Ecto neural progenitor cell (in vitro differentiated cells): Measurements from ENCODE around the gene STYXL2.

ENCODE experiments used
- DNase-seq: peaks from one replicate; pipeline ENCODE4 v3.0.0-alpha.2; 2018; ENCODE audit warnings: low spot score

Gene STYXL2

GRCh38 chr1:167110586-167110985, 16.7 kb downstream of the STYXL2 start:
- no peak for DNase-seq

- DNase-seq: no peak
Observed at GRCh38 chr1:167111868-167112709, 18.2 kb downstream of the STYXL2 start.

- no peak for DNase-seq
Observed at GRCh38 chr1:167114725-167115124, 20.9 kb downstream of the STYXL2 start.

- DNase-seq: no peak
Observed at GRCh38 chr1:167115655-167116054, 21.8 kb downstream of the STYXL2 start.

- no peak for DNase-seq
Observed at GRCh38 chr1:167116174-167116573, 22.3 kb downstream of the STYXL2 start.

- DNase-seq: no peak
Observed at GRCh38 chr1:167117225-167117624, 23.4 kb downstream of the STYXL2 start.

- no peak for DNase-seq
Observed at GRCh38 chr1:167118188-167118587, 24.3 kb downstream of the STYXL2 start.

GRCh38 chr1:167119696-167120095, 25.8 kb downstream of the STYXL2 start:
- no peak for DNase-seq

GRCh38 chr1:167120899-167121298, 27.0 kb downstream of the STYXL2 start:
- DNase-seq: no peak

- DNase-seq: peak; percentile 75
Observed at GRCh38 chr1:167121375-167122120, 27.7 kb downstream of the STYXL2 start.

GRCh38 chr1:167122121-167122480, 28.2 kb downstream of the STYXL2 start:
- DNase-seq: no peak

GRCh38 chr1:167122568-167122967, 28.7 kb downstream of the STYXL2 start:
- no peak for DNase-seq

- DNase-seq: no peak
Observed at GRCh38 chr1:167126317-167126716, 32.4 kb downstream of the STYXL2 start.

- no peak for DNase-seq
Observed at GRCh38 chr1:167126811-167127210, 32.9 kb downstream of the STYXL2 start.

GRCh38 chr1:167127236-167127635, 33.4 kb downstream of the STYXL2 start:
- no peak for DNase-seq

- DNase-seq: no peak
Observed at GRCh38 chr1:167127661-167128060, 33.8 kb downstream of the STYXL2 start.

GRCh38 chr1:167128261-167129227, 34.7 kb downstream of the STYXL2 start:
- no peak for DNase-seq

- DNase-seq: no peak
Observed at GRCh38 chr1:167130829-167131510, 37.1 kb downstream of the STYXL2 start.

- DNase-seq: no peak
Observed at GRCh38 chr1:167132301-167133010, 38.6 kb downstream of the STYXL2 start.

GRCh38 chr1:167135281-167135840, 41.5 kb downstream of the STYXL2 start:
- DNase-seq: no peak

GRCh38 chr1:167136191-167136614, 42.3 kb downstream of the STYXL2 start:
- no peak for DNase-seq
